ENCODE data around the gene NEFH.
"Not testable (repeated sequence)": the region's sequence is repeated elsewhere in the genome, so short reads cannot be mapped to it uniquely, and the experiment has no call there.

Gene NEFH

GRCh38 chr22:29489127-29489780 lies 9.2 kb downstream of the NEFH start:
- not testable (repeated sequence) for H3K4me3 ChIP-seq (ENCODE audit: low read depth, low read length)

GRCh38 chr22:29491012-29491411 lies 11.0 kb downstream of the NEFH start:
- H3K4me3 ChIP-seq (ENCODE audit: low read depth, low read length): no peak overlapping the region

GRCh38 chr22:29493636-29494035 lies 13.6 kb downstream of the NEFH start:
- H3K4me3 ChIP-seq (ENCODE audit: low read depth, low read length): no peak overlapping the region

GRCh38 chr22:29499852-29500251 lies 19.8 kb downstream of the NEFH start:
- no peak overlapping the region for H3K4me3 ChIP-seq (ENCODE audit: low read depth, low read length)

GRCh38 chr22:29503811-29504372 lies 23.9 kb downstream of the NEFH start:
- no peak overlapping the region for H3K4me3 ChIP-seq (ENCODE audit: low read depth, low read length)

GRCh38 chr22:29509298-29509697 lies 29.3 kb downstream of the NEFH start:
- H3K4me3 ChIP-seq (ENCODE audit: low read depth, low read length): no peak overlapping the region

- H3K4me3 ChIP-seq (ENCODE audit: low read depth, low read length): no peak overlapping the region
These were observed 29.8 kb downstream of the NEFH start for GRCh38 chr22:29509815-29510214.

GRCh38 chr22:29510542-29510941 lies 30.5 kb downstream of the NEFH start:
- H3K4me3 ChIP-seq (ENCODE audit: low read depth, low read length): no peak overlapping the region

- no peak overlapping the region for H3K4me3 ChIP-seq (ENCODE audit: low read depth, low read length)
These were observed 31.3 kb downstream of the NEFH start for GRCh38 chr22:29511126-29511862.

- H3K4me3 ChIP-seq (ENCODE audit: low read depth, low read length): no peak overlapping the region
These were observed 32.0 kb downstream of the NEFH start for GRCh38 chr22:29512031-29512430.

GRCh38 chr22:29517215-29517908 lies 37.3 kb downstream of the NEFH start:
- H3K4me3 ChIP-seq (ENCODE audit: low read depth, low read length): no peak overlapping the region

GRCh38 chr22:29518427-29518826 lies 38.4 kb downstream of the NEFH start:
- H3K4me3 ChIP-seq (ENCODE audit: low read depth, low read length): no peak overlapping the region

GRCh38 chr22:29519996-29520395 lies 40.0 kb downstream of the NEFH start:
- no peak overlapping the region for H3K4me3 ChIP-seq (ENCODE audit: low read depth, low read length)

- H3K4me3 ChIP-seq (ENCODE audit: low read depth, low read length): no peak overlapping the region
These were observed 40.8 kb downstream of the NEFH start for GRCh38 chr22:29520851-29521250.

- H3K4me3 ChIP-seq (ENCODE audit: low read depth, low read length): no peak overlapping the region
These were observed 41.5 kb downstream of the NEFH start for GRCh38 chr22:29521526-29521925.

GRCh38 chr22:29523761-29524160 lies 43.7 kb downstream of the NEFH start:
- no peak overlapping the region for H3K4me3 ChIP-seq (ENCODE audit: low read depth, low read length)

GRCh38 chr22:29524442-29525191 lies 44.6 kb downstream of the NEFH start:
- H3K4me3 ChIP-seq (ENCODE audit: low read depth, low read length): no peak overlapping the region

- no peak overlapping the region for H3K4me3 ChIP-seq (ENCODE audit: low read depth, low read length)
These were observed 48.1 kb downstream of the NEFH start for GRCh38 chr22:29528144-29528543.

- H3K4me3 ChIP-seq (ENCODE audit: low read depth, low read length): no peak overlapping the region
These were observed 50.7 kb downstream of the NEFH start for GRCh38 chr22:29530716-29531115.

GRCh38 chr22:29531419-29531818 lies 51.4 kb downstream of the NEFH start:
- H3K4me3 ChIP-seq (ENCODE audit: low read depth, low read length): no peak overlapping the region

- no peak overlapping the region for H3K4me3 ChIP-seq (ENCODE audit: low read depth, low read length)
These were observed 56.4 kb downstream of the NEFH start for GRCh38 chr22:29536411-29536810.

Measured in iPS-11a (cell line).